CD4-positive, alpha-beta T cell (primary cell): ENCODE results near the gene SCAMP1. TPM values are rescaled to one million over a fixed set of nuclear protein-coding genes. Genes with fewer than 3 reads are reported as not detected.

ENCODE experiments used
- ATAC-seq: fragments of 200-7000 bp; cut with Tn5 transposase; one replicate; pipeline ENCODE4 v1.10.0; 2022; ENCODE audit warnings: mild to moderate bottlenecking; ENCODE audit not compliant: poor library complexity
- CTCF ChIA-PET: fragments of 350-600 bp; sonication (Branson Sonifier 250); formaldehyde crosslinking; loops from one replicate; lab custom pipeline; 2021; ENCODE audit warnings: antibody characterized with exemption, inconsistent platforms; lab: Charles Lee
- POLR2A ChIA-PET: fragments of 350-600 bp; sonication (Branson Sonifier 250); formaldehyde crosslinking; loops from one replicate; lab custom pipeline; 2021; ENCODE audit warnings: antibody characterized with exemption, inconsistent platforms; lab: Charles Lee
- DNase-seq, 14 experiments: peaks; one replicate each; pipeline ENCODE4 v3.0.0-alpha.2; 2013 to 2020; ENCODE audit warnings: mixed read lengths in 2 of 14
- H3K27ac ChIP-seq, 2 donors: one replicate each; pipeline versions ENCODE4 v1.5.1 to v1.7.0; 2013; ENCODE audit warnings: low read length in 2 of 2, low read depth in 1 of 2, mild to moderate bottlenecking in 1 of 2
- H3K27me3 ChIP-seq, 2 experiments: 1 replicate in 1 of 2; 2 replicates in 1 of 2; pipeline versions ENCODE4 v1.6.1 to v1.7.0; 2013; ENCODE audit warnings: low read length in 2 of 2, control low read depth in 1 of 2, mild to moderate bottlenecking in 1 of 2, moderate library complexity in 1 of 2; ENCODE audit not compliant: insufficient read depth in 2 of 2, control insufficient read depth in 1 of 2
- H3K36me3 ChIP-seq: one replicate; pipeline ENCODE4 v1.6.1; 2013; ENCODE audit warnings: low read length, control low read depth; ENCODE audit not compliant: insufficient read depth
- H3K4me1 ChIP-seq: one replicate; pipeline ENCODE4 v1.6.1; 2013; ENCODE audit warnings: low read length, control low read depth; ENCODE audit not compliant: insufficient read depth
- H3K4me3 ChIP-seq: one replicate; pipeline ENCODE4 v1.5.1; 2013; ENCODE audit warnings: mild to moderate bottlenecking, low read length, moderate library complexity
- H3K9me3 ChIP-seq, 2 experiments: 1 replicate in 1 of 2; 2 replicates in 1 of 2; pipeline versions ENCODE4 v1.6.1 to v1.7.0; 2013; ENCODE audit warnings: low read length in 2 of 2, mild to moderate bottlenecking in 2 of 2, control low read depth in 1 of 2, moderate library complexity in 1 of 2; ENCODE audit not compliant: control insufficient read depth in 1 of 2, insufficient read depth in 1 of 2
- H3K27ac Mint-ChIP-seq: one replicate; pipeline ENCODE4 v1.8.0; 2020; ENCODE audit warnings: mixed read lengths
- H3K27me3 Mint-ChIP-seq: one replicate; pipeline ENCODE4 v1.8.0; 2021; ENCODE audit warnings: mixed read lengths
- H3K36me3 Mint-ChIP-seq: one replicate; pipeline ENCODE4 v1.8.0; 2021; ENCODE audit warnings: low read depth, mixed read lengths
- H3K4me1 Mint-ChIP-seq: one replicate; pipeline ENCODE4 v1.8.0; 2021; ENCODE audit warnings: low read depth, mixed read lengths
- H3K4me3 Mint-ChIP-seq: one replicate; pipeline ENCODE4 v1.8.0; 2020; ENCODE audit warnings: mild to moderate bottlenecking, mixed read lengths
- H3K9me3 Mint-ChIP-seq: one replicate; pipeline ENCODE4 v1.8.0; 2020; ENCODE audit warnings: mixed read lengths
- intact Hi-C, 2 experiments: fragments of 100-400 bp; cut with DNase I in 1 of 2; cut with micrococcal nuclease in 1 of 2; formaldehyde crosslinking; loops; one replicate each; pipeline versions ENCODE4 v1.15.1 to v1.9.0; 2023 to 2025; cut with DNase I, micrococcal nuclease
- total RNA-seq, 174 experiments: library from RNA in 2 of 174; stranded (reverse) in 2 of 174; gene quantifications; one replicate each; pipeline ENCODE4 v1.2.3 and lab custom pipeline; 2021 to 2026
- TF ChIP-seq, protein P1 (sequence below): fragments of 200-600 bp; IDR thresholded peaks from one replicate; pipeline ENCODE4 v1.8.0; 2022; ENCODE audit warnings: antibody characterized with exemption, mild to moderate bottlenecking

The SCAMP1 gene
- total RNA-seq, 2 experiments from 2014 or later, result 16.0 to 18.4 TPM

DNA sequence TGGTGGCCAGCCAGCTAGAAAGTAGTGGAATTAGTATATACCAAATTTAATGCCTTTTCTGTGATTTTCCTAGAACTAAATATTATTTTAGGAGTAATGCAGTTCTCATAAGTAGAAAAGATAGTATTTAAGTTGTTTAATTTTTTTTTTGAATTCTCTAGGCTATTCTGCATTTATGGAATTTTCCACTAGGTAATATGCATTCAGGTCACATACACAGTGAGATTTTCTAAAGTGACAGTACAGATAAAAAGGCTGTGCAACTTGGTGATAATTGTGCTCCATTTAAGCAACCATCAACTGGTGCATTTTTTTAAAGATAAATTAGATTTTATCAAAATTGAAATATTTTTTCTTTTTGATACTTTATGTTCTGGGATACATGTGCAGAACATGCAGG, 111.5 kb downstream of the SCAMP1 start:
- H3K4me1 Mint-ChIP-seq, result no peaks in the 10 kb centered on the region
- no peak overlapping the region for H3K27ac ChIP-seq
- no peaks in the 10 kb centered on the region for H3K9me3 Mint-ChIP-seq
- intact Hi-C loops, result no loop called here
- H3K27me3 Mint-ChIP-seq, result no peaks in the 10 kb centered on the region
- no peak overlapping the region for H3K4me3 Mint-ChIP-seq
- TF ChIP-seq, protein P1, sequence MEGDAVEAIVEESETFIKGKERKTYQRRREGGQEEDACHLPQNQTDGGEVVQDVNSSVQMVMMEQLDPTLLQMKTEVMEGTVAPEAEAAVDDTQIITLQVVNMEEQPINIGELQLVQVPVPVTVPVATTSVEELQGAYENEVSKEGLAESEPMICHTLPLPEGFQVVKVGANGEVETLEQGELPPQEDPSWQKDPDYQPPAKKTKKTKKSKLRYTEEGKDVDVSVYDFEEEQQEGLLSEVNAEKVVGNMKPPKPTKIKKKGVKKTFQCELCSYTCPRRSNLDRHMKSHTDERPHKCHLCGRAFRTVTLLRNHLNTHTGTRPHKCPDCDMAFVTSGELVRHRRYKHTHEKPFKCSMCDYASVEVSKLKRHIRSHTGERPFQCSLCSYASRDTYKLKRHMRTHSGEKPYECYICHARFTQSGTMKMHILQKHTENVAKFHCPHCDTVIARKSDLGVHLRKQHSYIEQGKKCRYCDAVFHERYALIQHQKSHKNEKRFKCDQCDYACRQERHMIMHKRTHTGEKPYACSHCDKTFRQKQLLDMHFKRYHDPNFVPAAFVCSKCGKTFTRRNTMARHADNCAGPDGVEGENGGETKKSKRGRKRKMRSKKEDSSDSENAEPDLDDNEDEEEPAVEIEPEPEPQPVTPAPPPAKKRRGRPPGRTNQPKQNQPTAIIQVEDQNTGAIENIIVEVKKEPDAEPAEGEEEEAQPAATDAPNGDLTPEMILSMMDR, result no peak
- H3K27me3 ChIP-seq, result no peaks in the 10 kb centered on the region
- ATAC-seq, result no peak
- no peak for DNase-seq
- CTCF ChIA-PET, result no interaction called here
- H3K4me3 ChIP-seq, result no peak overlapping the region
- H3K36me3 ChIP-seq, result peaks cover 8% of the 10 kb centered on the region
- H3K36me3 Mint-ChIP-seq, result peaks cover 56% of the 10 kb centered on the region
- no peaks in the 10 kb centered on the region for H3K4me1 ChIP-seq
- H3K27ac Mint-ChIP-seq, result no peak overlapping the region
- no peaks in the 10 kb centered on the region for H3K9me3 ChIP-seq
- POLR2A ChIA-PET, result no interaction called here

GRCh38 chr5:78472469-78473106, 112.2 kb downstream of the SCAMP1 start:
- TF ChIP-seq, protein P1, result no peak
- Histone ChIP-seq H3K27me3 (no peaks in the 10 kb centered on the region), H3K9me3 (no peaks in the 10 kb centered on the region), H3K4me3 (no peak overlapping the region), H3K4me1 (no peaks in the 10 kb centered on the region), H3K36me3 (peaks cover 8% of the 10 kb centered on the region), H3K27ac (no peak overlapping the region)
- no peaks in the 10 kb centered on the region for H3K4me1 Mint-ChIP-seq
- no peak overlapping the region for H3K4me3 Mint-ChIP-seq
- no peak overlapping the region for H3K27ac Mint-ChIP-seq
- ATAC-seq (no peak), DNase-seq (no peak)
- ChIA-PET POLR2A (no interaction called here), CTCF (no interaction called here)
- H3K36me3 Mint-ChIP-seq, result peaks cover 50% of the 10 kb centered on the region
- no peaks in the 10 kb centered on the region for H3K9me3 Mint-ChIP-seq
- no peaks in the 10 kb centered on the region for H3K27me3 Mint-ChIP-seq
- intact Hi-C loops, result no loop called here

- CTCF ChIA-PET, result no interaction called here
- DNase-seq (no peak), ATAC-seq (no peak)
- Histone ChIP-seq H3K4me1 (no peaks in the 10 kb centered on the region), H3K27me3 (no peaks in the 10 kb centered on the region), H3K9me3 (no peaks in the 10 kb centered on the region), H3K36me3 (peaks cover 8% of the 10 kb centered on the region), H3K27ac (no peak overlapping the region), H3K4me3 (no peak overlapping the region)
- no peak overlapping the region for H3K27ac Mint-ChIP-seq
- peaks cover 43% of the 10 kb centered on the region for H3K36me3 Mint-ChIP-seq
- POLR2A ChIA-PET, result no interaction called here
- H3K9me3 Mint-ChIP-seq, result no peaks in the 10 kb centered on the region
- no peaks in the 10 kb centered on the region for H3K4me1 Mint-ChIP-seq
- no peaks in the 10 kb centered on the region for H3K27me3 Mint-ChIP-seq
- H3K4me3 Mint-ChIP-seq, result no peak overlapping the region
- TF ChIP-seq, protein P1, result no peak
- intact Hi-C loops, result no loop called here
Measured at GRCh38 chr5:78473751-78474150, 113.3 kb downstream of the SCAMP1 start.
